ENCODE results near the gene OAT. TPM values are rescaled to one million over a fixed set of nuclear protein-coding genes. Genes with fewer than 3 reads are reported as not detected.

OAT gene
- total RNA-seq, 1 donor from 2014 or later: 42.7 TPM

DNA sequence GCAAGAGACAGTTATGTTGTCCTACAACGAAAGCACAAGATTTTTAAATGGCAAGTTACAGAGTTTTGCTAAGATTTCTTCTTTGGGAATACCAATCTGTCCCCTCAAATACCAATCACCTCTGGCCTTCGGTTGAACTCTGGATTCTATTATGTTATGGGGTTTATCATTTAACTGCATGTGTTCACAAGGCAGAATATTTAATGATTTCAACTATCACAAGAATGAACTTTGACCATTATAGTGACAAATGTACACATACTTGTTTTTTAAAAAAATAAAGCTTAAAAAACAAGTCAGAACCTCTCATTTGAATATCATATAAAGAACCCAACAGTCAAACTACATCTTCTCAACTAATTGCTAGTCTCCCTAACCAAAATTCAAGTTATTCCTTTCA, 11.3 kb downstream of the OAT start:
- DNase-seq (ENCODE audit: low spot score): no peak
- no peak for ATAC-seq

DNA sequence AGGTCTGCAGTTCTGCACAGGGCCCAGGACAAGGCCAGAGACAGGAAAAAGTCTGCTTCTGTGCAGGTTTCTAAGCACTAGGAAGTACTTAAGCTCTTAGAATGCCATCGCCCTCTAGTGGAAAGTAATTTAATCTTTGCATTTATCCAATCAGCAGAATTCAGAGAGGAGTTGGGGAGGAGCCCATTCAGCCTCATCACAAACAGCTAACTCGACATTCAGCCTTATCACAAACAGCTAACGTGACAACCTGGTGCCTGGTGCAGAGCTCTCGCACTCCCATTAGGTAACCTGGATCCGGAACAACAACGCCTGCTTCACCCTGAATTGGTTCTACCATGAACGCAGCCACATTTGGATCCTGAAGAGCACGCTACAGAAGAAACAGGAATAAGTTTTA, 15.2 kb downstream of the OAT start:
- DNase-seq (ENCODE audit: low spot score): peak; percentile 44
- peak; percentile 98 for ATAC-seq

DNA sequence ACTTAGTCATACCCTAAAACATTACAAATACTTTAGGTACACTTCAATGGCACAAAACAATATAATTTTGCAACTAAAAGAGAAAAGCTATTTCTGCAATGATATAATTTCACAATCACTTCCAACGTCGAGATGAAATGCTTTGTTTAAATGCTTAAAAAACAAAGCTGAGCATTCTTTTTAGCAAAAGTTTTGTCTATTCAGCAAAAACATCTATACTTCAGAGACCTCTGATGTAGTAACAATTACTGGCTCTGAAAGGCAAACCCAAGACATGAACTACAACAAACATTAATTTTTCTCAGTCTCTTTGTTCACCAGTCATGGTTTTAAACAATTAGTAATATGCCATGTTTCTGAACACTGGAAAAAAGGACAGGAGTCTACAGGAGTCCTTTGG, 16.4 kb downstream of the OAT start:
- ATAC-seq (no peak), DNase-seq (ENCODE audit: low spot score) (no peak)

DNA sequence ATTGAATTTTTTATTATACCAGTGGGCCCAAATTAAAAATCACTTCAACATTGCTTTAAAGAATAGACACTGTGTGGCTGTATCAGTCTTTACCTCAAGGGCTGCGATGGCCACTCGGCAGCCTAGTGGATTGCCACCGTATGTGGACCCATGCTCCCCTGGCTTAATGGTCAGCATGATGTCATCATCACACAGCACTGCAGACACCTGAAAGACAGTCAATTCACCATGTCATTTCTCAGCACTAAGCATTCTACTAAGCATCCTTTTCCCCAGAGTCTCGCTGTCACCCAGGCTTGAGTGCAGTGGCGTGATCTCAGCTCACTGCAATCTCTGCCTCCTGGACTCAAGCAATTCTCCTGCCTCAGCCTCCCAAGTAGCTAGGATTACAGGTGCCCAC, 17.1 kb downstream of the OAT start:
- no peak for ATAC-seq
- peak; percentile 10 for DNase-seq (ENCODE audit: low spot score)

DNA sequence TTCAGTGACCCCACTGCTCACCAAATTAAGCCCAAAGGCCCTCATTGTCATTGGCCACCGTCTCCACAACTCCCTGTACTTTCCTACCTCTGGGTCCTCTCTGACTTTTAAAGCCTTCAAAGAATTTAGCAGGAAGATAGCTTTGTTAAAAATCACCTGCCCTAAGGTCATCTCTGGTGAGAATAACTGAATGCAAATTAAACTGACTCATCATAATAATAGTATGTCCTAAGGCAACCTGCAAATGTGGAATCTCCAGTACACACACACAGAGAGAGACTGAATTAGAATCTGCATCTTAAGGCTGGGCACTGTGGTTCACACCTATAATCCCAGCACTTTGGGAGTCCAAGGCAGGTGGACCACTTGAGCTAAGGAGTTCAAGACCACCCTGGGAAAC, 24.1 kb downstream of the OAT start:
- DNase-seq (ENCODE audit: low spot score) (no peak), ATAC-seq (no peak)

DNA sequence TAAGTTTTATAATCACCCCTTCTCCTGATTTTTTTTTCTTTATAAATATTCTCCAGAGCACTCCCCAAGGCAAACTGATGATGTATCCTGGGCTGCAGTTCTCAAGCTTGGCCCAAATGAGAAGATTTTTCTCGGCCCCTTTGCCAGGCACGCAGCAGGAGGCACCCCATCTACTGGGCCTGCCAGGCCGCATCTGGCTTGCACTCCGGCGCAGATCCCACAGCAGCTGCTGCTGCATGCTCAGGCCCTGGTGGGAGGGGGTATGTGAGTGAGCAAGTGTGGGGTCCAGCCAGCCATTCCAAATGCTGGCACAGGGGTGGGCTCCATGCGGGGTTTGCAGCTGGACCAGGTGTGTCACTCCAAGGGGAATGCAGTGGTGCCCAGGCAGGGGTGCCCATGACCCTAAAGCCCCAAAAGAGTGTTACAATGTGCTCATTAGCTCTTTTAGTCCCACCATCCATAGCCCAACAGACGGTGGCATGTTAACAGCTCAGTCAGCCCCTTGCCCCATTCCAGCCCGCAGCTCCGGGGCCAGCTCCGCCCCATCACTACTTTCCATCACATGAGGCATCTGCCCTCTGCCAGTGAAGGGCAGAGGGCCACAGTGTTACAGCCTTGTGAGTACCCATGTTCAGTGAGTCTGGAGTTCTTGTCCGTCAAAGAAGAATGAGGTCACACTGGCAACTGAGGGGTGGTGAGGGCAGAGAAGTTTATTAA, 25.9 kb downstream of the OAT start:
- DNase-seq (ENCODE audit: low spot score): no peak
- no peak for ATAC-seq

DNA sequence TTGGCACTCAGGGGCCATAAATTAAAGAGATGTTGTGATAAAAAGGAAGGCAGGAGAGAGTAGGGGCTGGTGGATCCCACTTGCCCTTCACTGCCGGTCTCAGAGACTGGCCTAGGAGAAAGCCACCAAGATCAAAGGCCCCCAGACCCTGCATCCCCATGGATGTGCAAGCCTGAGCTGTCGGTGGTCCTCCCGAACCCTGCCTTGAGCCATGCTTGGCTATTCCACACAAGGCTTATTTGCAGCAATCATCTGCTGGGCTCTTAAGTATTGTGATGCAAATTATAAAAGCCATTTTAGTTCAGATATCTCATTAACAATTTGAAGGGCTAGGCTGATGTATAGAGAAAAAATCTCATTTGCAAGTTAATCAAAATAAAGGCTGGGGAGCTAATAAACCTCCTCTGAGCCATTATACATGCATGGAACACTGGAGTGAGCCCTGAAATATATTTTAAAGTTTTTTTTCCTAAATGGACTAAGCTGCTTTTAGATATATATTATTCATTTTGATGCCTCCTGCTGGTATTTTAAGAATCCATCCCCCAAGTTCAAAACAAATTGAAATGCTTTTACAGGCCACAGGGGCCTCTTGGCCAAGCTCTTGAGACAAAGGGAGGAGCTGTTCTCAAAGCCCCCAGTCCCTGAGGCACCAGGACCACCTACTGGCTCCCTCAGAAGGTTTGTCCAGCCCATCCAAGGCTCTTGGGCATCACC, 28.1 kb downstream of the OAT start:
- DNase-seq (ENCODE audit: low spot score): no peak
- no peak for ATAC-seq

DNA sequence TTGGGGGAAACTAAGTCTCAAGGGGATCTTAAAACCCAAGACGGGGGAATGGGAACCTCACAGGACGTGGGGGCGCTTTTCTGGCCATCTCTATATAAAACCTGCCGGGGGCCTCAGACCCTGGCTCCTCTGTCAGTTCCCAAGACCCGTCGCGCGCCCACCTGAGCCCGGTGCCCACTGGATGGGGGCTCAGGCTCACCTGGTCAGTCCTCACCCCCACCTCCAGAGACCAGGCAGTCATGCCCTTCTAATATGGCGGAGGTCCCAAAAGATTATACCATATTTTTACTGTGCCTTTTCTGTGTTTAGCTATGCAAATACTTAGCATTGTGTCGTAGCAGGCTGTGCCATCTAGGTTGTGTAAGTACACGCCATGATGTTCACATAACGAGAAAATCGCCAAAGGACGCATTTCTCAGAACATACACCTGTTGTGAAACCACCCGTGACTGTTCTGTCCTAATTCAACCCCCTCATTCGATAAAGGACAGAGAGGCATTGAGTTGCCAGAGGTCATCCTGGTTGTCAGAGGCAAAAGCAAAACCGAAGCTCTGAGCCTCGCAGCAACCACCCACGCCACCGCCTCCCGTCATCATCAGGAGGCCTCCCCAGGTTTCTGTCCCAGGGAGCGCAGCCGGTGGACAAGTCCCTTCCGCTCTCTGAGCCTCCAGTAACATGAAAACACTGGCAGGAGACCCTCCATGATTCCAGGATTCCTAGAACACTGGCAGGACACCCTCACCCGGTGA, 28.9 kb downstream of the OAT start:
- DNase-seq (ENCODE audit: low spot score) (peak; percentile 72), ATAC-seq (peak; percentile 65)

DNA sequence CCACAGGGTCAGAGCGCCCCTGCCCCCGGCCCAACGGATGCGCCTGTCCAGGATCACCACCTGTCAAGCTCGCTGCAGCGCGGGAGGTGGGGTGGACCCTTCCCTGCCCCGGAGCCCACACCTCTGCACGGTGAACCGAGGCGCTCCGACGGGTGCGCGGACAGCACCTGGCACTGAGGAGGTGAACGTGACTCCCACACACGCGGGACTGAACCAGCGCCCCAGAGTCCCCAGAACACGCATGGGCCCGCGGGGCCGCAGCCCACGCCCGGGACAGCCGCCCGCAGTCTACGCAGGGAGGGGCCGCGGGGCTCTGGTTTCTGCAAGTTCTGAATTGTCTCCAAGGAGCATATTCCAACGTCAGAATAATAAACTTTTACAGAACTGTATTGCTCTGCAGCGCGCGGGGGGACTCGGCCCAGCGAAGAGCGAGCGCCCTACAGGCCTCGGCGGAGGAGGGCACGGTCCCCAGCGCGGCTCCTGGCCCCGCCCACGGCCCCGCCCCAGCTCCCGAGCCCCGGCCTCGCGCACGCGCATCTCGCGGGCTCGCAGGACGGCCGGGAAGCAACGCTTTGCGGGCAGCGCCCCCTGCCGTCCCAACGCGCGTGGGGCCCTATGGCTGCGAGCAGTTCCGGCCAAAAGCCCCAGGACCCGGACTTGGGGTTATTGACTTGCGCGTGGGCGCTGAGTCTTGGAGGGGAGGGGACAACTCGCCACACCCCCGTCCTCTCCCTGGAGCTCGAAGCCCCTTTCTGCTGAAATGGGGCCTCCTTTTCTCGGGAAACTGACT, 29.7 kb downstream of the OAT start:
- peak; percentile 95 for DNase-seq (ENCODE audit: low spot score)
- ATAC-seq: peak; percentile 97

DNA sequence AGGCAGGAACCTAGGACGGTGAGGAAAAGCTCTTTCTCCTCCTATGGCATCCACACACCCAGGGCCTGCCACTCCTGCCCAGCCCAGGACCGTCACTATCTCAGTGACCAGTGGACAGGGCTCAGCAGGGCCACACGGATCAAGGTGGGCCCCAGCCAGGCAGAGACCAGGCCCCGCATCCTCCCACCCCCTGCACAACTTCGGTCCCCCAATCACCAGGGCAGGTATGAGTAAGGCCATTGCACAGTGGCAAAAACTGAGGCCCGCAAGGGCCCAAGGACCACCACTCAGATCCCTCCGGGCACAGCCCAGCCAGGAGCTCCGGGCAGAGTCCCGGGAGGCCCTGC, 30.3 kb downstream of the OAT start:
- no peak for DNase-seq (ENCODE audit: low spot score)
- ATAC-seq: no peak

DNA sequence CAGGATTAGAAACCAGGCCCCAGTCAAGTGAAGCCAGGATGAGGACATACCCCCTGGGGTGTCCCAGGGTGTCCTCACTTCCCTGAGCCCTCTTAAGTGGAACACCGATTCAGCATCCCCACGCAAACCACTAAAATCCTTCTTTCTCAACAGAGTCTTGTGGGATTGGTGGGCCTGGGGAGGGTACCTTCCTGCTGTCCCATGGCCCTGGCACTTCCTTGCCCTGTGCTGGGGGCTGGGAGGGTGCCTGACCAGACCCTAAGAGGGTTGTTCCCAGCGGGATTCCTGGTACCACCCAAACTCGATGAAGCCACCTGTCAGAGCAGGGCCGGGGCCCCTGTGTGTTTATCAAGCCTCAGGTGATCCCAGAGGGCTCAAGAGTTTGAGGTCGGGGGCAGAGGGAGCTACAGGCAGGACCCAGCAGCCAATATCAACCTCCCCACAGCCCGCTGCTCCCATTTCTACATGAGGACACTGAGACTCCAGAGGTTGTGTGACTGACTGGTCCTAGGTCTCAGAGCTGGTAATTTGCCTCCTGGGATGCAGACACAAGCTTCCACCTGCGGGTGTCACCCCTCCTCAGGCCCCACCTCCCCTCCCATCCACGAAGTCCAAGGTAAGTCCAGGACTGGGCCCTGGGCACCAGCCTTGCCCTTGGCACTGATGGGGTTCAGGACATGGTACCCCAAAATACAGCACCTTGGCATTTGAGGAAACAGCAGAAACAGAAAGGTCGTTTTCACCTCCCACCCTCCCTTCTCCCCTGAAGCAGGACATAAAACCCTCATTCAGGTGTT, 31.4 kb downstream of the OAT start:
- no peak for DNase-seq (ENCODE audit: low spot score)
- ATAC-seq: no peak

DNA sequence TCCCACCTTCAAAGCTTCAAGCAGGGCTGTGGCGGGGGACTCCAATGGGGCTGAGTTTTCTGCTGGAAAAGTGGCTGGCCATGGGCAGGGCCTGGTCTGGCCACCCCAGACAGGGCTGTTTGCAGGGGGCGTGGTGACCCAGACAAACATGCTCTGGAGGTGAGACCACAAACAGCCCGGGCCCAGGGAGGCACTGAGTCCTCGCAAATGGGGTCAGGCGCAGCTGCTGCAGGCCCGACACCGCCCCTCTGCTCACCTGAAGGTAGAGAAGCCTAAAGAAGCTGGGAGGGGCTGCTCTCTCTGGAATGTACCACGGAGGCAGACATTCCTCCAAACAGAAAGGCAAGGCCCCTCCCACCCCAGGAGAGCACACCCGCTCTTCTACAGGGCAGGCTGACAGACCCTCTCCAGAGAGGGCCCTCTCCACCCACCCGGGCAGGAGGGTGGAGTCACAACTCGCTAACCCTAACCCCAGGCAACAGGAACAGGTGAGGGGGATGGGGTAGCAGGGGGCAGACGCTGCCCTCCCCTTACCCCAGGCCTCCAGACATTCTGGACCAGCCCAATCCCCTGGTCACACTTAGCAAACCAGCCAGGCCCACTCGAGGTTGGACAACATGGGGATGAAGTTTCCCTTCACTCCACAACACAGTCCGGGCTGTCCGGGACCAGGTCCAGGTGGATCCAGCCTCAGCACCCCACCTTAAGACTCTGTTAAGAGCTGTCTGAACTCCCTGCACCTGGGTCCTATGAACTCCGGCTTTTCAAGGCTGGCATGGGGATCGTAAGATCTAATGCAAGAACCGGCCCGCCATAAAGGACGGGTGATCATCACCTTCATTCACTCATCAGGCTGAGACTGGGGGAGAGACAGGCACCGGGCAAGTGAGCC, 32.3 kb downstream of the OAT start:
- no peak for DNase-seq (ENCODE audit: low spot score)
- ATAC-seq: no peak

DNA sequence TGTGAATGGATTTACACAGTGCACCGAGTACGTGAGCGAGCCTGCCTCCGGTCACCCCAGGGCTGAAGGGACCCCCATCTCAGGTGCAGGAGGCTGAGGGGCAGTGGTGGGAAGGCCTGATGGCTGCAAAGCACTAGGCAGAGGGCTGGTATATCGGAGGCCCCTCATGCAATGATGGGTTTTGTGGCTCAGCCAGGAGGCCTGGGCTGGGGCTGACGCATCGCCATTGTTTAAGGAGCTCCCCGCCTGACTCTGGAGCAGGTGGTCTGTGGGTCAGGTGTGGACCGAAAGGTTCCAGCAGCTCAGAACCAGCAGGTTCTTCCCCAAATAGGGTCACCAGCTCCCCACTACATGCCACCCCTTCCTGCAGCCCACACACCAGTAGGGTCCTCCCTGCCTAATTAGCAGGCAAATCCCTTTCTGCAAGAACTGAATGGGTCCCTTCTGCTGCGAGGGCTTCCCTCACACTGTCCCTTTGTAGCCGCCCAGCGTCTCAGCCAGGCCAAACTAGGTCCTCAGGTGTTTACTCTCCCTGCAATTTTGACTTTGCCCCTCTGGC, 33.0 kb downstream of the OAT start:
- ATAC-seq: no peak

DNA sequence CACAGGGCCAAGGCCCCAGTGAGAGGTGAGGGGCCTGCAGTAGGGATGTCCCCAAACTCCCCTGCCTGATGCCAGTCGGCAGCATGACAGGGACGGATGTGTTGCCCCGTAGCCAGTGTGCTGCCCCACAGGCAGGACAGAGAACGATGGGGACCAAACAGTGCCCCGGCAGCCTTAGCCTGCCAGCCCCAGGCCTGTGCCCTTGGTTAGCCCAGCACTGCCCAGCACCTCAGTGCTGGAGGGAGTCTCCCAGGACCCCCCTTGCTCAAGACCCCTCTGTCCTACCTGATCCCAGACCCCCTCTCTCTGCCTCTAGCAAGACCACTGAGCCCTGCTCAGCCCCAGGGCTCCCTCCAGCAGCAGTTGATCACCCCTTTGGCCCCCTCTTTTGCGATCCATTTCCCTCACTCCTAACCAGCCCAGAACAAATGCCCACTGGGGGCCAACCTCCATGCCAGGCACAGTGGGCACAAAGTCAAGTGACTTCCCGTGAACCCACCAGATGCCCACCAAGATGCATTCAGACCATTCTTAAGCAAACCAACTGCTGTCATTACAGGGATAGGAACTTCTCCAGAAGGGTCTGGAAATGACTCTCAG, 34.0 kb downstream of the OAT start:
- DNase-seq (ENCODE audit: low spot score) (no peak), ATAC-seq (no peak)

More for the DNA sequence above, 33.0 kb downstream of the OAT start:
- DNase-seq (ENCODE audit: low spot score): no peak

DNA sequence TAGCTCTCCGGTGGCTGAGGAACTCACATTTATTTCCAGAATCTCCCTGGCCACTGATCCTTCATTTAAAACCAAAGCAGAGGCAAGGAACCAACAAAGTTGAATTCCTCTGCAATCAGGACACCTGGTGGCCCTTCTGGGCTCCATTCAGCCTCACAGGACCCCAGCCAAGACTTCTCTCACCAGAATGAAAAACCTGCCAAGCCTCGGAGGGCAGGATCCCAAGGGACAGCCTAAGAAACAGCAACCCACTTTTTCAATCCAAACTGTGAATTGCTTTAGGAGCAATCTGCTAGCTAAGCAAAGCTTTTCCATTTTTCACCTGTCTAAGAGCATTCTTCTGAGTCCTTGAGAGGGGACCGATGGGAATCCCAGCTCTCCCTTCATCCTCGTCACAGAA, 34.6 kb downstream of the OAT start:
- DNase-seq (ENCODE audit: low spot score): no peak
- no peak for ATAC-seq

DNA sequence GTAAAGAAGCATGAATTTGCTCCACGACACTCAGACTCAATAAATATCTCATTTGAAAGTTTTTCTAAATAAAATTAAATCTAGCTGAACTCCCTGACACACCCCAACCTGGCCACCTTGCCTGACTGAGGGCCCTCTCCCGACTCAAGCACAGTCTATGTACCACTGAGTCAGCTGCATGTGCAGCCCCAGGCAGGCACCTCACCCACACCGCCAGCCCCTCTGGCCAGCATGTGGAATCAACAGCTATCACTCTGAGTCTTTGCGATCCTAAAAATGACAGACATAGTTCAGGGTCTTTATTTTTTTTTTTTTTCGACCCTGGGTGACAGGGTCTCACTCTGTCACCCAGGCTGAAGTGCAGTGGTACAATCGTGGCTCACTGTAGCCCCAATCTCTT, 35.2 kb downstream of the OAT start:
- no peak for DNase-seq (ENCODE audit: low spot score)
- ATAC-seq: no peak

DNA sequence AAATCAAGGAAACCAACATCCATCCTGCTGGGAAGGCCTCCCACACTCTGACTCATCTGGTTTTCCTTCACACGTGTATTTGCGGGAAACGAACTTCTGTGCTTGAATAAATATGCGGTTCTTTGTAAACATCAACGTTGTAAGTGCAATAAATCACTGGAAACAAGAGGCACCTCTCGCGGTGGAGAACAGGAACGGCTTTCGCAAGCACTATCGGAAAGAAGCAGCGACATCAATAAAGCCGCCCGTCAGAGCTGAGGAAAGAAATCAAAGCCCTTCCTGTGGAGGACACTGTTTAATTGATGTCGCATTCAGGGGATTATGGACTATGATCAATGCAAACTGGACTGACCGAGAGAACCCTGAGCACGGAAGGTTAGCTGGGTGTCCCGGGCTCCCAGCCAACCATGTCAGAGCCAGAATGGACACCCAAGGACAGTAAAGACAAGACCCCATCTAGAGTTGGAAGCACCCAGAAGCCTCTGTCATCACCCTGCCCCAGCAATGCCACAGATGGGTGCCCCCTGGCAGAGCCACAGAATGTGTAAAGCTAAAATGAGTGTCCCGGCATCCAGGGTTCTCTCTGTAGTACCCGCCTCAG, 37.6 kb downstream of the OAT start:
- no peak for ATAC-seq

DNA sequence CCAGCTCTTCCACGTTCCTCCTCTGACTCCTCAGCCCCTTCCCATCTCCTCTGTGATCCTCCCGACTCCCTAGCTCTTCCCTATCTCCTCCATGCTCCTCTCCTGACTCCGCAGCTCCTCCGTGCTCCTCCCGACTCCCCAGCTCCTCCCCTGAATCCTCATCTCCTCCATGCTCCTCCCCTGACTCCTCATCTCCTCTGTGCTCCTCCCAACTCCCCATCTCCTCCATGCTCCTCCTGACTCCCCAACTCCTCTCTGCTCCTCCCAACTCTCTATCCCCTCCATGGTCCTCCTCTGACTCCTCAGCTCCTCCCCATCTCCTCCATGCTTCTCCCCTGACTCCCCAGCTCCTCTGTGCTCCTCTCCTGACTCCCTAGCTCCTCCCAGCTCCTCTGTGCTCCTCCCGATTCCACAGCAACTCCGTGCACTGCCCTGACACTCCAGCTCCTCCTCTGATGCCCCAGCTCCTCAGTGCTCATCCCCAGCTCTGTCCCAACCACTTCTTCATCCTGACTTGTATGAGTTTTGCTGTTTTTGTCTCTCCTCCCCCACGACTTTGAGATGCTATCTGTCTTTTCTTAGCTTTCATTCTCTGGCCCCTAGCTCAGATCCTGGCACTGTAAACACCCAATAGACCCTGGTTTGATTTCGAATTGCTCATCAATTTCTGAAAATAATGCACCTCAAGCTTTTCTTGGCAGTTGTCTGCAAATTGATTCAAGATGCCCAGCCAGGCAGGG, 38.3 kb downstream of the OAT start:
- ATAC-seq: no peak
- DNase-seq (ENCODE audit: low spot score): no peak

More for the DNA sequence above, 37.6 kb downstream of the OAT start:
- DNase-seq (ENCODE audit: low spot score): no peak

All from left lobe of liver (tissue), 2 donors.